SK-N-SH treated with all-trans-retinoic acid at 6 μM for 48 hours (cell line): ENCODE data around the gene PSMD3.

Experiments used
- ATAC-seq: fragments of 200-7000 bp; cut with Tn5 transposase; 3 replicates; pipeline ENCODE4 v1.9.1; 2020; ENCODE audit warnings: mild to moderate bottlenecking, moderate library complexity
- ARNTL ChIP-seq: fragments of 450-650 bp; formaldehyde crosslinking; IDR thresholded peaks from 2 replicates; pipeline ENCODE4 v1.5.0; 2020; ENCODE audit warnings: low read depth, mild to moderate bottlenecking, moderate library complexity, borderline replicate concordance
- BACH2 ChIP-seq: fragments of 250-450 bp; sonication (Bioruptor Pico); IDR thresholded peaks from 2 replicates; pipeline ENCODE4 v1.9.0; 2021; ENCODE audit warnings: mild to moderate bottlenecking, borderline replicate concordance
- CSDC2 ChIP-seq: fragments of 250-450 bp; sonication (Bioruptor Pico); IDR thresholded peaks from 2 replicates; pipeline ENCODE4 v1.5.0; 2020; ENCODE audit warnings: mild to moderate bottlenecking, moderate library complexity
- CSRNP3 ChIP-seq: fragments of 250-450 bp; sonication (Bioruptor Pico); IDR thresholded peaks from 2 replicates; pipeline ENCODE4 v1.5.1; 2021; ENCODE audit warnings: mild to moderate bottlenecking, moderate library complexity
- ESRRG ChIP-seq: fragments of 250-450 bp; sonication (Bioruptor Pico); IDR thresholded peaks from 2 replicates; pipeline ENCODE4 v1.6.1; 2021; ENCODE audit warnings: mild to moderate bottlenecking
- GLIS3 ChIP-seq: fragments of 250-450 bp; sonication (Bioruptor Pico); IDR thresholded peaks from 2 replicates; pipeline ENCODE4 v1.5.0; 2020; ENCODE audit warnings: mild to moderate bottlenecking, moderate library complexity
- OSR1 ChIP-seq: fragments of 250-450 bp; sonication (Bioruptor Pico); IDR thresholded peaks from 2 replicates; pipeline ENCODE4 v1.8.0; 2022; ENCODE audit warnings: moderate library complexity, mild to moderate bottlenecking, inconsistent platforms
- PATZ1 ChIP-seq: fragments of 250-450 bp; sonication (Bioruptor Pico); IDR thresholded peaks from 2 replicates; pipeline ENCODE4 v1.8.0; 2020; ENCODE audit warnings: mild to moderate bottlenecking, moderate library complexity, borderline replicate concordance
- POU6F1 ChIP-seq: fragments of 250-450 bp; sonication (Bioruptor Pico); IDR thresholded peaks from 2 replicates; pipeline ENCODE4 v1.8.0; 2021; ENCODE audit warnings: low read depth, mild to moderate bottlenecking, moderate library complexity, borderline replicate concordance
- PPARA ChIP-seq: fragments of 250-450 bp; sonication (Bioruptor Pico); IDR thresholded peaks from 2 replicates; pipeline ENCODE4 v1.5.0; 2020; ENCODE audit warnings: mild to moderate bottlenecking, borderline replicate concordance
- RARB ChIP-seq: fragments of 250-450 bp; sonication (Bioruptor Pico); IDR thresholded peaks from 2 replicates; pipeline ENCODE4 v1.8.0; 2021; ENCODE audit warnings: mild to moderate bottlenecking, moderate library complexity
- SNAI2 ChIP-seq: fragments of 250-450 bp; sonication (Bioruptor Pico); IDR thresholded peaks from 2 replicates; pipeline ENCODE4 v1.5.0; 2020; ENCODE audit warnings: mild to moderate bottlenecking, moderate library complexity
- TCF4 ChIP-seq: fragments of 250-450 bp; sonication (Bioruptor Pico); IDR thresholded peaks from 2 replicates; pipeline ENCODE4 v1.8.0; 2021; ENCODE audit warnings: mild to moderate bottlenecking, moderate library complexity, borderline replicate concordance
- TSHZ2 ChIP-seq: fragments of 250-450 bp; sonication (Bioruptor Pico); IDR thresholded peaks from 2 replicates; pipeline ENCODE4 v1.5.0; 2020; ENCODE audit warnings: mild to moderate bottlenecking, moderate library complexity
- ZFP3 ChIP-seq: fragments of 250-450 bp; sonication (Bioruptor Pico); IDR thresholded peaks from 2 replicates; pipeline ENCODE4 v1.5.0; 2020; ENCODE audit warnings: mild to moderate bottlenecking, moderate library complexity
- ZFP30 ChIP-seq: fragments of 450-650 bp; formaldehyde crosslinking; IDR thresholded peaks from 2 replicates; pipeline ENCODE4 v1.5.0; 2022; ENCODE audit warnings: mild to moderate bottlenecking, moderate library complexity
- ZNF70 ChIP-seq: fragments of 450-650 bp; formaldehyde crosslinking; IDR thresholded peaks from 2 replicates; pipeline ENCODE4 v1.5.0; 2020; ENCODE audit warnings: mild to moderate bottlenecking, moderate library complexity

Gene PSMD3

GRCh38 chr17:39950871-39951348 is 29.7 kb upstream of the PSMD3 start:
- no peak for TF ChIP-seq TSHZ2 (CRISPR knock-in tag)
- TF ChIP-seq SNAI2 (CRISPR knock-in tag) = no peak
- no peak for TF ChIP-seq POU6F1
- ATAC-seq = no peak

GRCh38 chr17:39951924-39952679 is 28.5 kb upstream of the PSMD3 start:
- no peak for TF ChIP-seq ARNTL (CRISPR knock-in tag)
- no peak for TF ChIP-seq OSR1 (CRISPR knock-in tag)
- no peak for TF ChIP-seq ZFP3
- no peak for TF ChIP-seq CSDC2 (CRISPR knock-in tag)
- no peak for TF ChIP-seq GLIS3
- TF ChIP-seq ESRRG (CRISPR knock-in tag) = no peak
- TF ChIP-seq PPARA = no peak
- TF ChIP-seq TCF4 = no peak
- TF ChIP-seq CSRNP3 (CRISPR knock-in tag) = no peak
- TF ChIP-seq BACH2 (CRISPR knock-in tag) = no peak
- no peak for TF ChIP-seq RARB (CRISPR knock-in tag)
- TF ChIP-seq ZNF70 (CRISPR knock-in tag) = no peak
- TF ChIP-seq PATZ1 (CRISPR knock-in tag) = no peak
- no peak; the same call in 2 of the 3 replicates for ATAC-seq

- ATAC-seq = peak; percentile 98
- TF ChIP-seq SNAI2 (CRISPR knock-in tag) (no peak), BACH2 (CRISPR knock-in tag) (no peak), CSRNP3 (CRISPR knock-in tag) (no peak), ZFP30 (CRISPR knock-in tag) (no peak), POU6F1 (no peak)
These were observed 27.7 kb upstream of the PSMD3 start for GRCh38 chr17:39952680-39953470.
